ENCODE data around the gene NFIX.

- TF ChIP-seq POLR2A (IDR thresholded peaks at IDR 0.05) (no peak), CTCF (IDR thresholded peaks at IDR 0.05) (no peak)
These were observed 62.5 kb downstream of the NFIX start for GRCh38 chr19:13057744-13058143.

All from ovary (tissue), 3 donors.